Right lobe of liver (tissue), 4 donors: ENCODE measurements around the gene SLC5A3.

ENCODE experiments used
- CTCF ChIP-seq, 4 donors: fragments of 200-600 bp in 3 of 4; fragments of 450-650 bp in 1 of 4; IDR thresholded peaks; one replicate each; pipeline versions ENCODE4 v1.5.1 to v1.8.0; 2016 to 2022; ENCODE audit warnings: antibody characterized with exemption in 4 of 4, mild to moderate bottlenecking in 2 of 4
- POLR2A ChIP-seq: fragments of 450-650 bp; IDR thresholded peaks from one replicate; pipeline ENCODE4 v1.6.1; 2017; ENCODE audit warnings: antibody characterized with exemption, mild to moderate bottlenecking
- donor health status: DM: no; HTN: no; CAD: no.
- donor health status: DM: no; HTN: no; CAD: no.
- donor health status: DM: no; HTN: yes; CAD: no.

- TF ChIP-seq CTCF (IDR thresholded peaks at IDR 0.05): no peak
- no peak for TF ChIP-seq POLR2A
These were observed 15.4 kb downstream of the SLC5A3 start for GRCh38 chr21:34088752-34089151.
